Epithelial cell of proximal tubule (primary cell): ENCODE measurements around the gene ADAM12. TPM values are rescaled to one million over a fixed set of nuclear protein-coding genes. Genes with fewer than 3 reads are reported as not detected.
"Not testable (repeated sequence)": the region's sequence is repeated elsewhere in the genome, so short reads cannot be mapped to it uniquely, and the experiment has no call there.

Experiments
- DNase-seq: peaks from one replicate; pipeline ENCODE4 v3.0.0-alpha.2; 2011; ENCODE audit warnings: low read depth
- H3K4me3 ChIP-seq: 2 replicates; pipeline ENCODE4 v1.5.1; 2011; ENCODE audit warnings: low read depth, mild to moderate bottlenecking, low read length
- total RNA-seq: library from RNA; depleted of rRNA; stranded (reverse); fragments of >200 nt; gene quantifications from 2 replicates; pipeline ENCODE4 v1.2.3, GENCODE V29; 2015
- TF ChIP-seq, protein P1 (sequence below): conservative IDR thresholded peaks from 2 replicates; pipeline ENCODE4 v1.5.1; 2012; ENCODE audit warnings: low read depth, mild to moderate bottlenecking, low read length

The ADAM12 gene
- total RNA-seq, 1 donor from 2014 or later = 3.2 TPM

DNA sequence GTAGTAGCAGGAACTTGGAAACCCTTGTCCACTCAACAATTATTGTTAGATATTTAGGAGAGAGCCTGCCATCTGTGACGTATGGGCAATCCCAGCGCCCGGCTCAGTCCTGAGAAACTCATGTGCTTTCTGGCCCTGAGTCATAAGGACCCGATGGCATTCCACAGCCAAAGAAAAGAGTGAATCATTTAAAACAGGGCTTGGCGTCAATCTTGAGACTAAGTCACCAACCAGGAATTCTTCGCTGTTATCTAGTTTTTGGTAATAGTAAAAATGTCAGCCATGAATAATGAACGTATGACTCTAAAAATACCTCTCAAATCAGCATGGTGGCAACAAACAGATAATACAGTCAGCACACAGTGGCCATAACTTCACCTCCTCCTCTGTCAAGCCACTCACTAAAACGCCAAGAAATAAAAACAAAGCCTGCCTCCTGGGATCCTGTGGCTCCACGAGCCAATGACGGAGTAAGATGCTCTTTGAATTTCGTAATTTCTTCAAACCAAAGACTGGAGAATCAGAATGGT is 140.8 kb downstream of the ADAM12 start:
- no peak overlapping the region for H3K4me3 ChIP-seq
- TF ChIP-seq, protein P1, sequence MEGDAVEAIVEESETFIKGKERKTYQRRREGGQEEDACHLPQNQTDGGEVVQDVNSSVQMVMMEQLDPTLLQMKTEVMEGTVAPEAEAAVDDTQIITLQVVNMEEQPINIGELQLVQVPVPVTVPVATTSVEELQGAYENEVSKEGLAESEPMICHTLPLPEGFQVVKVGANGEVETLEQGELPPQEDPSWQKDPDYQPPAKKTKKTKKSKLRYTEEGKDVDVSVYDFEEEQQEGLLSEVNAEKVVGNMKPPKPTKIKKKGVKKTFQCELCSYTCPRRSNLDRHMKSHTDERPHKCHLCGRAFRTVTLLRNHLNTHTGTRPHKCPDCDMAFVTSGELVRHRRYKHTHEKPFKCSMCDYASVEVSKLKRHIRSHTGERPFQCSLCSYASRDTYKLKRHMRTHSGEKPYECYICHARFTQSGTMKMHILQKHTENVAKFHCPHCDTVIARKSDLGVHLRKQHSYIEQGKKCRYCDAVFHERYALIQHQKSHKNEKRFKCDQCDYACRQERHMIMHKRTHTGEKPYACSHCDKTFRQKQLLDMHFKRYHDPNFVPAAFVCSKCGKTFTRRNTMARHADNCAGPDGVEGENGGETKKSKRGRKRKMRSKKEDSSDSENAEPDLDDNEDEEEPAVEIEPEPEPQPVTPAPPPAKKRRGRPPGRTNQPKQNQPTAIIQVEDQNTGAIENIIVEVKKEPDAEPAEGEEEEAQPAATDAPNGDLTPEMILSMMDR = no peak
- DNase-seq = peak; percentile 96

DNA sequence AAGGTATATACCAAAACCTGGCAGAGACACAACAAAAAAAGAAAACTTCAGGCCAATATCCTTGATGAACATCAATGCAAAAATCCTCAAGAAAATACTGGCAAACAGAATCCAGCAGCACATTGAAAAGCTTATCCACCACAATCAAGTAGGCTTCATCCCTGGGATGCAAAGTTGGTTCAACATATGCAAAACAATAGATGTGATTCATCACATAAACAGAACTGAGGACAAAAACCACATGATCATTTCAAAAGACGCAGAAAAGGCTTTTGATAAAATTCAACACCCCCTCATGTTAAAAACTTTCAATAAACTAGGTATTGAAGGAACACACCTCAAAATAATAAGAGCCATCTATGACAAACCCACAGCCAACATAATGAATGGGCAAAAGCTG is 141.9 kb downstream of the ADAM12 start:
- not testable (repeated sequence) for DNase-seq, H3K4me3 ChIP-seq

DNA sequence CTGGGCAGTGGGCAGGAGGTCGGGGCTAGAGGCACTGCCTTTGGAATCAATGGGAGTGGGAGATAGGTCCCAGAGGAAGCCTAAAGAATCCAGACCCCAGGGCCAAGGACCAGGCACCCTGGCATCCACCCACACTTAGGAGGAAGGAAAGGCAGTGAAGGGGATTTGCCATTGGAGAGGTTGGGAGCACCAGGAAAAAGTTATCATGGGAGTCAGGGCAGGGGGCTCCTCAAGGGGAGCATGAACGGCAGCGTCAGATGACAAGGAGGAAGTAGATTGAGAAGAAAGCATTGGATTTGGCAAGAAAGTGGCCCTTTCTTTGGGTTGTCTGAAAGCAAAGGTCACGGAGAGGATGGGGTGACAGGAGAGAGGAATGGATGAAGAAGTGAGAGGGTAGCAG is 142.8 kb downstream of the ADAM12 start:
- TF ChIP-seq, protein P1 = no peak
- H3K4me3 ChIP-seq = no peak overlapping the region
- no peak for DNase-seq

DNA sequence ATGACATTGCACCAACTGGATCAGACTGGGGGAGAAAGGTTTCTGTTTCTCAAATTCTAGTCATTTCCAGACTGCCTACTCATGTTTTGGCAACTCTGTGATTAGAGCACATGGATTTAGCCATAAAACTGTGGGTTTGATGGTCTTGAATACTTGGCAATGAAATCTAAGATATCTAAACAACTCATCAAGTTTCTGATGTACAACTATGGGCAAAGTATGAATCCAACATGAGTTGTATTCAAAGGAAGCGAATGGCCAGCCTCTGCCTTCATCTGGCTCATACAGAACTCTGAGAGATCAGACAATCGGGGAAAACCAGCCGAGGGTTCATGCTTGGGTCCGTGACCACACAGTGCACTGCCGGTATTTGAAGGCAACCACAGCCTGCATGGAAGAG is 144.3 kb downstream of the ADAM12 start:
- H3K4me3 ChIP-seq = no peak overlapping the region
- DNase-seq = no peak
- TF ChIP-seq, protein P1 = no peak

DNA sequence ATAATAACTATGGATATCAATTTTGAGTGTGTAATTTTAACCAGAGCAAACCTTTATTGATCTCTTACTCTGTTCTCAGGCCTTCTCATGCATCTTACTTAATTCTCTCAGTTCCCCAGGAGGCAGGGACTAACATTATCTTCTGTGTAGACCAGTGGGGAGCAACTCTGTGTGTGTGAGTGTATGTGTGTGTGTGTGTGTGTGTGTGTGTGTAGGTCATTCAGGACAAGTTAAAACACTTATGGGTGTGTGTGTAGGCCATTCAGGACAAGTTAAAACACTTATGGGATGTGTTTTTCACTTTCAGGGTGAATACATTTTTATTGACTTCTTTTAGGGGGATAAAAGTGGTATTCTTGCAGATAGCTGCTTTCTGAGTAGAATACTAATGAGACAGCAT is 145.0 kb downstream of the ADAM12 start:
- DNase-seq = no peak
- H3K4me3 ChIP-seq = no peak overlapping the region
- TF ChIP-seq, protein P1 = no peak

DNA sequence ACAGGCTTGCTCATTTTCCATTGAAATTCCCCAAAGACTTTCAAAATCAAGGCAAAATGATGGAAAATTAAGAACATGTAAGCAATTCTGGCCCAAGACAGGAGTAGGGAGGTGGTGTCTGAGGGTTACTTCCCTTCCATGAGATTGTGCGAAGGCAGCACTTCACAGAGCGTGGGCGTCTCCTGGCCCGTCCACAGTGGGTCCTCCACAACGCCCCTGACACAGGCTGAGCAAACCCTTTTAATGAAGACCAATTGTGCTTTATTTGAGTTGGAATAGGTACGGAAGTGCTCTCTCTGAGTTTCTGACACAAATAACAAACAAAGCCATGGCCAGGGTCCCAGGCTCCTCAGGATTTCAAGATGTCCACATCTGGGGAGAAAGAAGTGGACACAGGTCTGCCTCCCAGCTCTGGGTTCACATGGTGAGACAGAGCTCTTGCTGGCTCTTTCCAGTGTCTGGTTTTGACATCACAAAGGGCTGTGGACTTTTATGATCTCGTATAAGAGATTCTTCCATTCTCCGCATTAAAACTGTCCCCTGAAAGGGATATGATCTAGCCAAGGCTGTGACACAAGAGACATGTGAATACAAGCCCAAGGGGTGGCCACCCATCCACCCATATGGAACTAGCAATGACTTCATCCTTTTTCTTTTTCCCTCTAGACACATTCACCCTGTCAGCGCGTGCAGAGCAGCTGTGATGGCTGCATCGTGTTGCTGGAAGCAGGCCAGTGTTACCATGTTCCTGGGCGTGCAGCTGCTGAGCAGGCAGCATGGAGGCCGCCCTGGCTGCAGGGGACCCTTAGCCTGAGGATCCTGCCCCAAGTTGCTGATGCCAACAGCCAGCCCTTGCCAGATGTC is 145.6 kb downstream of the ADAM12 start:
- DNase-seq = no peak
- H3K4me3 ChIP-seq = no peak overlapping the region
- TF ChIP-seq, protein P1 = no peak

DNA sequence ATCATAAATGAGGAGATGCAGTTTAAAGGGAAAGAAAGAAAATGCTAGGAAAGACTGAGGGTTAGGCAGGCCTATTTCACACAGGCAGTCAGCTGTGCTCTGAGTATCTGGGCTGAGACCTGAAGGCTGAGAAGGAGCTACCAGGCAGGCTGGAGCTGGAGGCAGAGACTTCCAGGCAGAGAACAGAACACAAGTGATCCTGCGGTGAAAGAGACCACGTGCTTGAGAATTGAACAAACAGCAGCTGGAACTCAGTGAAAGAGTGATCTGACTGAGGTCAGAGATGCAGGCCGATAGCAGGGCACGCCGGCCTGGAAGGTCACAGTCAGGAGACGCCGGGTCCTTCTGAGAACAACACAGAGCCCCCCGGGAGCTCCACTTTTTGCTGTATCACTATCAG is 147.8 kb downstream of the ADAM12 start:
- H3K4me3 ChIP-seq = no peak overlapping the region
- TF ChIP-seq, protein P1 = no peak

More for the DNA sequence above, 147.8 kb downstream of the ADAM12 start:
- DNase-seq = no peak
